PFSK-1 (cell line): ENCODE results near the gene ZMYND15.

ENCODE experiments used
- FOXP2 ChIP-seq: optimal IDR thresholded peaks from 2 replicates; pipeline ENCODE3; 2011; ENCODE audit warnings: borderline replicate concordance, control low read depth, inconsistent platforms; ENCODE audit not compliant: insufficient read depth; ENCODE audit errors: extremely low read length, extremely low read depth
- POLR2AphosphoS5 ChIP-seq: IDR thresholded peaks from 2 replicates; pipeline ENCODE4 v1.6.1; 2012; ENCODE audit warnings: low read depth, mild to moderate bottlenecking, control low read depth, low read length, moderate library complexity
- REST ChIP-seq, 2 experiments: IDR thresholded peaks; 2 replicates each; pipeline versions ENCODE4 v1.6.1 to v1.8.0; 2011 to 2012; ENCODE audit warnings: low read depth in 2 of 2, low read length in 2 of 2, control low read depth in 1 of 2, inconsistent platforms in 1 of 2, mild to moderate bottlenecking in 1 of 2, moderate library complexity in 1 of 2; ENCODE audit not compliant: insufficient read depth in 1 of 2
- SIN3A ChIP-seq: IDR thresholded peaks from 2 replicates; pipeline ENCODE4 v1.6.1; 2012; ENCODE audit warnings: mild to moderate bottlenecking, low read length, moderate library complexity, borderline replicate concordance; ENCODE audit not compliant: insufficient read depth
- TAF1 ChIP-seq: IDR thresholded peaks from 2 replicates; pipeline ENCODE4 v1.6.1; 2012; ENCODE audit warnings: low read length, control low read depth, borderline replicate concordance; ENCODE audit not compliant: insufficient read depth

ZMYND15 gene

GRCh38 chr17:4735876-4736651 lies 3.6 kb upstream of the ZMYND15 start:
- TF ChIP-seq SIN3A, result no peak
- no peak for TF ChIP-seq REST (IDR thresholded peaks at IDR 0.05; ENCODE audit: insufficient read depth in 1 of 2, low read depth in 2 of 2, low read length in 2 of 2)
- TF ChIP-seq TAF1, result no peak

- TF ChIP-seq POLR2AphosphoS5 (no peak), FOXP2 (no peak), TAF1 (no peak), SIN3A (no peak)
Observed at GRCh38 chr17:4738136-4739121, 1.2 kb upstream of the ZMYND15 start.

- TF ChIP-seq REST (IDR thresholded peaks at IDR 0.05; ENCODE audit: insufficient read depth in 1 of 2, low read depth in 2 of 2, low read length in 2 of 2) (no peak), SIN3A (no peak), TAF1 (no peak), POLR2AphosphoS5 (no peak), FOXP2 (no peak)
Observed at GRCh38 chr17:4740025-4740351, 355 bp downstream of the ZMYND15 start.

- no peak for TF ChIP-seq POLR2AphosphoS5
- no peak for TF ChIP-seq FOXP2
- no peak for TF ChIP-seq SIN3A
- no peak for TF ChIP-seq TAF1
- TF ChIP-seq REST (IDR thresholded peaks at IDR 0.05; ENCODE audit: insufficient read depth in 1 of 2, low read depth in 2 of 2, low read length in 2 of 2), result no peak
Observed at GRCh38 chr17:4740584-4740983, 951 bp downstream of the ZMYND15 start.

- TF ChIP-seq TAF1 (no peak), FOXP2 (no peak), SIN3A (no peak), POLR2AphosphoS5 (no peak), REST (IDR thresholded peaks at IDR 0.05; ENCODE audit: insufficient read depth in 1 of 2, low read depth in 2 of 2, low read length in 2 of 2) (no peak)
Observed at GRCh38 chr17:4741544-4741943, 1.9 kb downstream of the ZMYND15 start.
